Stimulated activated memory B cell treated with anti-CD40 and anti-IgM and Interleukin-4, amounts not matched to agents 10 μg/mL and 1 μg/mL and 100 μg/mL, for 72 hours (primary cell): ENCODE data around the gene CUBN.

ENCODE experiments used
- ATAC-seq: fragments of 150-1000 bp; cut with Tn5 transposase; 2 replicates; pipeline ENCODE4 v1.10.0; 2021
- H3K27ac Mint-ChIP-seq: one replicate; pipeline ENCODE4 v1.8.0; 2022; ENCODE audit warnings: mild to moderate bottlenecking, mixed read lengths
- H3K27me3 Mint-ChIP-seq: one replicate; pipeline ENCODE4 v1.8.0; 2022; ENCODE audit warnings: mixed read lengths
- H3K36me3 Mint-ChIP-seq: one replicate; pipeline ENCODE4 v1.8.0; 2022; ENCODE audit warnings: mixed read lengths
- H3K4me1 Mint-ChIP-seq: one replicate; pipeline ENCODE4 v1.8.0; 2022; ENCODE audit warnings: mixed read lengths
- H3K4me3 Mint-ChIP-seq: one replicate; pipeline ENCODE4 v1.8.0; 2022; ENCODE audit warnings: mild to moderate bottlenecking, moderate library complexity, mixed read lengths
- H3K9me3 Mint-ChIP-seq: one replicate; pipeline ENCODE4 v1.8.0; 2022; ENCODE audit warnings: mixed read lengths

CUBN gene

DNA sequence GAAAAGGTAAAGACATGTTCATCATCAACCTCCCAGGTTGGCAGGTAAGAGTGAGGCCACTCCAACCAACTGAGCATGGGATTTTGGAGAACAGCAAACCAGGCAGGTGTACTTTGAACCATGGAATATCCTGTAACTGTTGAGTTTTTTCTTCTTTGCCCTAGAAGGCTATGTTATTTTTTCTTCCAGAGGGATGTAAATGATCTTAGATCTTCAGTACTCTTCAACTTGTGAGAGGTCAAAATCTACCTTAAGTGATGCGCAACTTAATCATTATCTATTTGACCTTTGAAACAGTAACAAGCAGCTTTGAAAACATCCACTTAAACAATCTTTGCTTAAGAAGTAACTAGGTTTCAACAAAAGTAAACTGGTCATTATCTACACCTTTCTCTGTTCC is at the start of gene CUBN:
TSS of gene CUBN (minus strand) at position 71 of the 400 bp plus-strand sequence. CDS start at position 25, 46 bp downstream.
- peaks cover 12% of the 10 kb centered on the region for H3K27me3 Mint-ChIP-seq
- no peak within 1 kb of the TSS for H3K4me3 Mint-ChIP-seq
- H3K36me3 Mint-ChIP-seq, result peaks cover 6% of the 10 kb centered on the region
- H3K9me3 Mint-ChIP-seq, result no peaks in the 10 kb centered on the region
- no peak within 1 kb of the TSS for H3K27ac Mint-ChIP-seq
- no peaks in the 10 kb centered on the region for H3K4me1 Mint-ChIP-seq
- no peak for ATAC-seq

DNA sequence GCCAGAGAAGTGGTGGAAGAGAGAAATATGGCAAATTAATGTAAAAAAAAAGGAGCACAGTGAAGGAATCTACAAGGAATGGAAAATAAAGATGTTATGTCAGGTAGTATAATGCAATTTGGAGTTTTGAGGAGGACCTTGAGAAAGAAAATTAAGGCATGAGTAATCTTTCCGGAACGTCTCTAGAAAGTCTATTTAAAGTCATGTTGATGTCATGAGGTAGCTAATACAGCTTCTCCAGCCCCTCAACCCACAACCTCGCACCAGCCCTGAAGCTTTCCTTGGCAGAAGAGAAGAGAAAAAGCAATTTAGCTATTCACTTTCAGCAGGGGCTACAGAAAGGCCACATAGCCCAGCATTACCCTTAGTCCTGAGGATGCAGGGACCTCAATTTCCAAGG is 49.4 kb upstream of the CUBN start:
- no peak overlapping the region for H3K4me3 Mint-ChIP-seq
- no peak for ATAC-seq
- H3K27ac Mint-ChIP-seq, result no peak overlapping the region
- no peaks in the 10 kb centered on the region for H3K9me3 Mint-ChIP-seq
- no peaks in the 10 kb centered on the region for H3K36me3 Mint-ChIP-seq
- peaks cover 7% of the 10 kb centered on the region for H3K4me1 Mint-ChIP-seq
- no peaks in the 10 kb centered on the region for H3K27me3 Mint-ChIP-seq

DNA sequence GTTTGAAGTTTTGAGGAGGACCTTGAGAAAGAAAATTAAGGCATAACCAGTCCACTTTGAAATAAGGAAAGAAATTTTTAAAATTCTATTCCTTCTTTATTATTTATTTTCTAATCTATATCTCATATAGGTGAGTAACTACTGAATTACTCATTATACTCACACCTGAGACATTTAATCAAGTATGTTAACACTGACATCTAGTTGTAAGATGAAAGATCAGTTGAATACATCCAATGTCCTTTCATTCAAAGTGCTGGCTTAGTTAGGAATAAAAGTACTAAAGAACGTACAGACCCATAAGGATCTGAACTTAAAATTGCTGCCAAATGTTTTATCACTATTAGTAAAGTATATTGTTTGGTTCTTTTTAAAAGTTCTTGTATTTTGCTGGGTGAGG is 48.4 kb upstream of the CUBN start:
- H3K9me3 Mint-ChIP-seq, result no peaks in the 10 kb centered on the region
- H3K27me3 Mint-ChIP-seq, result no peaks in the 10 kb centered on the region
- ATAC-seq, result no peak
- no peak overlapping the region for H3K27ac Mint-ChIP-seq
- no peak overlapping the region for H3K4me3 Mint-ChIP-seq
- peaks cover 7% of the 10 kb centered on the region for H3K4me1 Mint-ChIP-seq
- H3K36me3 Mint-ChIP-seq, result no peaks in the 10 kb centered on the region

DNA sequence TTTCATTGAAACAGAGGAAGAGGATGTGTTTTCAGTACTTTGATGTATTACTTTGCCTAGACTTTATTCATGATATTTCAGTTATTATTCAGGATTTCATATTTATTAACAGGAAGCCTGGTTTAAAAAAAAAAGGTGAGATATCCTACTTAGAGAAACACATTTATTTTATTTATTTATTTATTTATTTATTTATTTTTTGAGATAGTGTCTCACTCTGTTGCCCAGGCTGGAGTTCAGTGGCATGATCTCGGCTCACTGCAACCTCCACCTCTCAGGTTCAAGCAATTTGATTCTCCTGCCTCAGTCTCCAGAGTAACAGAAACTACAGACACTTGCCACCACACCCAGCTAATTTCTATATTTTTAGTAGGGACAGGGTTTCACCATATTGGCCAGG is 47.4 kb upstream of the CUBN start:
- ATAC-seq, result no peak
- H3K27ac Mint-ChIP-seq, result no peak overlapping the region
- no peaks in the 10 kb centered on the region for H3K9me3 Mint-ChIP-seq

DNA sequence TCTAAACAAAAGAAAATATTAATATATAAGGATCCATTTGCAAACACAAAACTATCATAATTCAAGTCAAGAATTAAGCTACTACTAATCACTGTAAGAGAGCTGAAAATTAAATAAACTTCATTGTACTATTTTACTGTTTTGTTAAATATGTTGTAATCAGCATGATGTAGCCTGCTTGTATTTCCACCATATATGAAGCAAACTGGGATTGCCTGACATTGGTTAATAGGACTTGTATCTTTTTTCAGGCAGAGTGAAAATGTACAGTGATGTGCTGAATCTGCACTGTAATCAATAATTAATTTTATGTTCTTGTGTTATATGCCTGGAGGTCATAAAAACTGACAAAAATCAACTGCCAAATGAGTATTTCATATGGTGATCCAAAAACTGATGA is 46.5 kb upstream of the CUBN start:
- Mint-ChIP-seq H3K4me3 (no peak overlapping the region), H3K27ac (no peak overlapping the region), H3K36me3 (peaks cover 11% of the 10 kb centered on the region), H3K9me3 (no peaks in the 10 kb centered on the region), H3K4me1 (peaks cover 7% of the 10 kb centered on the region), H3K27me3 (no peaks in the 10 kb centered on the region)
- ATAC-seq, result no peak

More for the DNA sequence above, 47.4 kb upstream of the CUBN start:
- Mint-ChIP-seq H3K4me3 (no peak overlapping the region), H3K4me1 (peaks cover 7% of the 10 kb centered on the region), H3K36me3 (peaks cover 2% of the 10 kb centered on the region), H3K27me3 (no peaks in the 10 kb centered on the region)

DNA sequence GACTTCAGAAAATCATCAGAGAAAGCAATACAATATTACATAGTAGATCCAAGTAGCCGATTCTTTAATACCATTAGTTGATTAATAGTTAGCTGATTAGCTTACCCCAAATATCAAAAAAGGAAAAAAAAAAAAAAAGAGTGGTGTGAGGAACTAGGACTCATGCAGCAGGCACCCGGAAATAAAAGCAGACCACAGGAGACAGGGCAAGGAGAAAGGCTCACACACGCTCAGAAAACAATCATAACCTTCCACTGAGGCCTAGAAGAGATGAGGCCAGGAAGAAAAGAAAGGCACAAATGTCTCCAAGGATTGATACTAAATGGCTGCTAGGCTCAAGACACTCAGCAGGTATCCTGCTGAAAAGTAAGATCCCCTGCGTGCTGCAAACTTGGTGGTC is 45.9 kb upstream of the CUBN start:
- ATAC-seq, result no peak
- Mint-ChIP-seq H3K27me3 (no peaks in the 10 kb centered on the region), H3K4me1 (peaks cover 7% of the 10 kb centered on the region), H3K27ac (peak overlapping the region; percentile 77), H3K36me3 (peaks cover 11% of the 10 kb centered on the region), H3K9me3 (no peaks in the 10 kb centered on the region), H3K4me3 (peak overlapping the region; percentile 37)

DNA sequence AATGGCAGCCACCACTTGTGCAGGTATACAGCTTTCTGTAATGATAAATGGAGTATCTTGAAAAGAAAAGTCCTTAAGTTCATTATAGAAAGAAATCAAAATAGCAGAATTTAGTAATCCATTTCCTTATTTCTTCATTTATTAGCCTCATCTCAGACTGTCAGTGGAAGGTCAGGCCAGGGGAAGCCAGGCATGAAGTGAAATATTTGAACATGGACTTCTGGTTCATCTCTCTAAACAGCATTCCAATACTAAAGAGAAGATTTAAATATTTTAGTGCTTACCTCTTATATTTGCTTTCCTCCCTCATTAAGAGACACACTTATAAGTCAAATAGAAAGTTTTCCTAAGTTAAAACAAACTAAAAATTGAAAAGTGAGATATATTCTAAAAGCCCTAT is 45.0 kb upstream of the CUBN start:
- no peak for ATAC-seq
- Mint-ChIP-seq H3K27me3 (no peaks in the 10 kb centered on the region), H3K9me3 (no peaks in the 10 kb centered on the region), H3K4me1 (peaks cover 7% of the 10 kb centered on the region), H3K27ac (no peak overlapping the region), H3K36me3 (peaks cover 11% of the 10 kb centered on the region), H3K4me3 (no peak overlapping the region)

DNA sequence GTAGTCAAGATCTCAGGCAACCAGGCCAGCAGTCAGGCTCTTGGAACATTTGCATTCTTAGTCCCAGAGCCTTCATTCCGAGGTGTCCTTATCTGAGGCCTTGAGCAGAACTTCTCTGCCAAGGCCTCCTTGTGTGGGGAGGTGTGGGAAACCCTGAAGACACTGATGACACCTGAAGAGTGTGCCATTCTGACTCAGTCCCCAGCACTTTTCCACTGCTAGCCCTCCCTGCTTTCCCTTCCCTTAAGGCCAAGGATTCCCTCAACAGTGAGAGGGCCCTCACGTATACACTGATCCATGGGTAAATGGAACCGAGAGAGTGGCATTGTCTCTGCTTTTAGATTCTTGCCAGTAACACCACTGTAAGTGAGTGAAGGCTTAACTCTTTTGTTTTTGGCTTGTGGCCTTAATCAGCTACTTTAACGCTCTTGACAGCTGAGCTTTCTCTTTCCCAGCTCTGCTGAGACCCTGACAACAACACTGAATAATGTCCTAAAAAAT is 41.6 kb upstream of the CUBN start:
- H3K36me3 Mint-ChIP-seq, result peaks cover 18% of the 10 kb centered on the region
- H3K4me1 Mint-ChIP-seq, result peaks cover 7% of the 10 kb centered on the region
- H3K27ac Mint-ChIP-seq, result no peak overlapping the region
- H3K27me3 Mint-ChIP-seq, result no peaks in the 10 kb centered on the region
- no peak for ATAC-seq
- H3K4me3 Mint-ChIP-seq, result no peak overlapping the region
- H3K9me3 Mint-ChIP-seq, result no peaks in the 10 kb centered on the region

DNA sequence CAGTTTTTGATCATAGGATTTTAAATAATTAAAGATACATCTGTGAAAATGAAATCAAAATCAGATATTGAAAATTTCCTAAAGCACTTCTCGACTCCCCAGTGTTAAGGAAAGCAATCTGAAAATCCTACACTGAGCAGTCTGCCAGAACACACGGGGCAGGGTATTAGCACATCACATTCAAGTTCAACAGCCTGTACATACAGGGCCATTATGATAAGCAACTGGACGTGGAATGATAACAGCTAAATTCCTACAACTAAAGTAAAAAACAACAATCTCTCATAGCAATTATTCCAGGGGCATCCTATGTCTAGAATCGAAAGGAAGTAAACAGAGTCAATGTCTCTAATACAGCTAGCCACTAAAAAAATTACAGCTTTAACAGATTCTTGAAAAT is 40.2 kb upstream of the CUBN start:
- no peak for ATAC-seq
- H3K4me3 Mint-ChIP-seq, result no peak overlapping the region

DNA sequence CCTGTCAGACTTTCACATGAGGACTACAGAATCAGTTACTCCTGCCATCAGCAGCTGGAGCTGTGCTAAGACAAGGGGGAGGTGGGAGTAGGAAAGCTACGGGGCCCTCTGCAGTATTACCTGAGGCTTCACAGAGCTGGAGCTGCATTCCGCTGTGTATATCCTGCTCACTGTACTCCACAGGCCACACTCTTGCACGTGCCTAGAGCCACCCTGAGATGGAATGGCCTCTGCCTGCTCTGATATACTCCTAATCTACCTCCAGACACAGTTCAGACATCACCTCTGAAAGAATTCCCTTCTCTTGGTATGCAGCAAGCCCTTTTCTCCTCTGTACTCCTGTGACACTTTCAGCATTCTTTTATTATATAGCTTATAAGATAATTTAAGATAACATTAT is 37.1 kb upstream of the CUBN start:
- no peak for ATAC-seq
- H3K36me3 Mint-ChIP-seq, result peaks cover 25% of the 10 kb centered on the region
- no peaks in the 10 kb centered on the region for H3K9me3 Mint-ChIP-seq
- H3K4me3 Mint-ChIP-seq, result no peak overlapping the region
- no peaks in the 10 kb centered on the region for H3K27me3 Mint-ChIP-seq
- no peak overlapping the region for H3K27ac Mint-ChIP-seq
- no peaks in the 10 kb centered on the region for H3K4me1 Mint-ChIP-seq

More for the DNA sequence above, 40.2 kb upstream of the CUBN start:
- H3K27ac Mint-ChIP-seq, result no peak overlapping the region
- H3K27me3 Mint-ChIP-seq, result no peaks in the 10 kb centered on the region
- H3K36me3 Mint-ChIP-seq, result peaks cover 18% of the 10 kb centered on the region
- H3K4me1 Mint-ChIP-seq, result no peaks in the 10 kb centered on the region
- H3K9me3 Mint-ChIP-seq, result no peaks in the 10 kb centered on the region

DNA sequence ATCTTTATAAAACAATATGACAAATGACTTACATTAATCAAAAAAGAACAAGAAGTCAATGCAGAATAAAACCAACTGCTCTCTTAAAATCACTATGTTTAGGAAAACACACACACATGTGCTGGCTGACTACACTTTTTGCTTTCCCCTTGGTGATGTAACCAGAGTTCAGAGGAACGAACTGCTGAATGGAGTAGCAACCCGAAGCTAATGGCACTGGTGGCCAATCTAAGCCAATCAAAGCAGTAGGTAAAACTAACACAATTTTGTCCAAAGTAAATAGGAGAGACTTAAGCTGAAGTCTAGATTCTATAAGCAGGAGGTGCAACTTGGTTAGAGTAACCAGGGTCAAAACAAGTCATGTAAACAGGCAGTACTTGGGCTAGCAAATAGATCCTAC is 33.2 kb upstream of the CUBN start:
- no peaks in the 10 kb centered on the region for H3K4me1 Mint-ChIP-seq
- H3K27ac Mint-ChIP-seq, result no peak overlapping the region
- H3K9me3 Mint-ChIP-seq, result no peaks in the 10 kb centered on the region
- no peak for ATAC-seq
- H3K36me3 Mint-ChIP-seq, result peaks cover 12% of the 10 kb centered on the region
- no peaks in the 10 kb centered on the region for H3K27me3 Mint-ChIP-seq
- no peak overlapping the region for H3K4me3 Mint-ChIP-seq

DNA sequence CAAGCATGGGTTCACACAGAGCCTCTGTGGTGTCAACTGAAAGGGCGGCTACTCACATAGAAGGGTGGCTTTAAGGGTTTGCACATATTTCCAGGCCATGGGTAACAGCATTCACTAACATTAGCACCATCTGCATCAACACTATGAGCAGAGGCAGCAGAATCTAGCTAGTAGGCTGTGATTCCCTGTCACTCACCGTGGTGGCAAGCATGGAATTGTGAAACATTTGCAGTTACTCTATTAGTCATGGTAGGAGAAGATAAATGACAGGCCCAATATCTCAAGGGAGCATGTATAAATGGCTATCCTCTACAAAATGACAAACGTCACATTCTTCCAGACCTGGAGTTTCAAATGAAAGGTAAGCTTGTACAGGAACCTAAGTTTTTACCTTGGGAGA is 32.2 kb upstream of the CUBN start:
- ATAC-seq, result no peak
- H3K27ac Mint-ChIP-seq, result no peak overlapping the region
- peaks cover 12% of the 10 kb centered on the region for H3K36me3 Mint-ChIP-seq

DNA sequence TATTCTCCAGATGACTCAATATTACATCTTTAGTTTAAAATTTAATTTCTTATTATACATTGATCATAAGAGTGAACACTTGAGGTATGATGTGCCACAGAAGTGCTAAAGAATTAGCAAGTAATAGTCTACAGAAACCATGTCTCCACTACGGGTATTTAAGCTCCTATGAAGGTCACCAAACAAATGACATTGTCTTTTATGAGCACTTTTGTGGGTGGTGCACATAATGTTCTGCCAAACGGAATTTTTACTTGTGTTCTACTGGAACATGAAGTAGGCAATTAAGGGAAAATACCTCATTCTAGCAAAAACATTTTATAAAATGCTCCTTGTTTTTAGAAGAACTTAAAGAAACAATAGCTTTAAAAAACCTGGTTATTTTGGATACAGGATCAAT is 27.4 kb upstream of the CUBN start:
- H3K36me3 Mint-ChIP-seq, result peaks cover 14% of the 10 kb centered on the region
- no peak overlapping the region for H3K27ac Mint-ChIP-seq
- no peaks in the 10 kb centered on the region for H3K27me3 Mint-ChIP-seq
- no peak for ATAC-seq
- H3K9me3 Mint-ChIP-seq, result no peaks in the 10 kb centered on the region
- no peaks in the 10 kb centered on the region for H3K4me1 Mint-ChIP-seq
- no peak overlapping the region for H3K4me3 Mint-ChIP-seq

More for the DNA sequence above, 32.2 kb upstream of the CUBN start:
- Mint-ChIP-seq H3K4me3 (no peak overlapping the region), H3K9me3 (no peaks in the 10 kb centered on the region), H3K27me3 (no peaks in the 10 kb centered on the region), H3K4me1 (no peaks in the 10 kb centered on the region)

DNA sequence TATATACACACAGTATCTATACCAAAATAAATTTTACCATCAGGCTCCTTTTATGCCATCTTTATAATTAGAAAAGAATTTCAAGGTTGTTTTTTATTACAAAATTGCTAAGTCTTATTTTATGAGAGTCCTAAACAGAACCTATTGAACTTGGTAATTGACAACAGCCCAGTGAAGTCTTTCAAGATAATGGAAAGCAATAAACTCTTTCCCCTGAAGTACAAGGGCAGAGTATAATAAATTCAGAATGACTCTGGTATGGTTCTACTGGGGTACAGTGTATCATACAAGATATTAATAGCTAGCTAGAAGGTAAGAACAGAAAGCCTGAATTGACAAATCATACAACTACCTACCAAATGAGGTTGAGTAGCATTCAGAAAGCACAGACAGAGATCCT is 26.2 kb upstream of the CUBN start:
- Mint-ChIP-seq H3K4me3 (no peak overlapping the region), H3K27me3 (no peaks in the 10 kb centered on the region), H3K27ac (no peak overlapping the region), H3K9me3 (no peaks in the 10 kb centered on the region), H3K4me1 (no peaks in the 10 kb centered on the region), H3K36me3 (peaks cover 14% of the 10 kb centered on the region)
- no peak for ATAC-seq

DNA sequence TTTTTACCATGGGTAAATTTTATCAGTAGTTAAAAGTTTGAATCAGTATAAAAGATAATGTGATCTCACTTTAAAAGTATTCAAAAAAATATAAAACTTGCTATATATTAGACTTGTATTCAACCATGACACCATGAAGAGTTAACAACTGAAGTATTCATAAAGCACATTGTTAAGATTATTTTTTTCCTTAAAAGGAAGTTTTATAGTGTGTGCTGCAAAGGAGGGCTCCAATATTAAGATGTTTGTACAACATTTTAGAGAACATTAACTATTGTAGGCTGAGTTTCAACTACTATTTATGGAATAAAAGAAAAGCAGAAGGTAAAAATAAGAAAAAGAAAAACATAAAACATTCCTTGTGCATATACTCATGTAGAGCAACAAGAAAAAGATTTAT is 24.5 kb upstream of the CUBN start:
- no peak for ATAC-seq
- no peaks in the 10 kb centered on the region for H3K27me3 Mint-ChIP-seq
- no peaks in the 10 kb centered on the region for H3K4me1 Mint-ChIP-seq
- H3K4me3 Mint-ChIP-seq, result no peak overlapping the region
- H3K9me3 Mint-ChIP-seq, result no peaks in the 10 kb centered on the region
- H3K27ac Mint-ChIP-seq, result no peak overlapping the region
- H3K36me3 Mint-ChIP-seq, result peaks cover 26% of the 10 kb centered on the region

DNA sequence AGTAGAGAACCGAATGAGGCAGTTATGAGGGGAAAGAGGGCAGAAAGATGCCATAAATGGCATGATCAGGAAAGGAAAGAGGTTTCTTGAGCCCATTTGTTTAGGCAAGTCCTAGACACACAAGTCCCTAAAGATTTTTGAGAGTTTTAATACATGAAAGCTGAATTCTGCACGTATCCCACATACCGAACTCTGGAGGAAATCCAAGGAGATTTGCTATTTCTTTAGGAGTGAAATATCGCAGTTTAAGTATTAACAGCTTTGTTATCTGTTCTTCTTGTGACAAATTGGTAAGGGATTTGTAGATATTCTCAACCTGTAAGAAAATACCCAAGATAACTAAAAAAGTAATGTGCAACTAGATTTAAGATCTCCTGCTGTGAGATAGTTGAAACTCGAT is 23.7 kb upstream of the CUBN start:
- Mint-ChIP-seq H3K36me3 (peaks cover 26% of the 10 kb centered on the region), H3K4me3 (no peak overlapping the region), H3K9me3 (no peaks in the 10 kb centered on the region), H3K27ac (no peak overlapping the region), H3K27me3 (no peaks in the 10 kb centered on the region), H3K4me1 (no peaks in the 10 kb centered on the region)
- ATAC-seq, result no peak

DNA sequence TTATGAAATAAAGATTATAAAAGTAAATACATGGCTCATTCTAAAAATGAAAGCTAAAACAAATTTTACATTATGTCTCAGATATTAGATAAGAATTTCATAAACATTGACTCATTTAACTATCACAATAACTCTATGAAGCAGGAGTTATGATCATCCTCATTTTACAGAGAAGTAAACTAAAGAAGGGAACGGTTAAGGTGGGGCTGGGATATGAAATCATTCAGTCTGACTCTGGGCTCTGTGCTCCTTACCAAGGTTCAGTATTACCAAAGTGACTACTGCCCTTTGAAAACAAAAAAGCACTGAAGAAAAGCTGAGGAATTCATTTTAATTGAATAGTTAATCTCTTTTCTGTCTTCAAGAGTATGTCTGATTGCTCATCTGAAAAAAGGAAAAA is 22.1 kb upstream of the CUBN start:
- Mint-ChIP-seq H3K36me3 (peaks cover 35% of the 10 kb centered on the region), H3K4me3 (no peak overlapping the region), H3K4me1 (no peaks in the 10 kb centered on the region), H3K27ac (no peak overlapping the region), H3K27me3 (no peaks in the 10 kb centered on the region), H3K9me3 (no peaks in the 10 kb centered on the region)
- no peak for ATAC-seq
